Measurements from ENCODE around the gene MRPS22. TPM values are rescaled to one million over a fixed set of nuclear protein-coding genes. Genes with fewer than 3 reads are reported as not detected.

MRPS22 gene
- polyA plus RNA-seq (2011; rRNA removed): 50.1 and 68.4 TPM in 2 replicates
- 22.1 and 37.3 TPM in 2 replicates for polyA minus RNA-seq (2011; rRNA and poly(A)+ RNA removed)

GRCh38 chr3:139343895-139344856 is at the start of gene MRPS22:
MRPS22 (plus strand) TSS chr3:139344020; CDS start chr3:139344027, 7 bp downstream.
- no peak for TF ChIP-seq CTCF (IDR thresholded peaks at IDR 0.05; ENCODE audit: low read depth, low read length)
- ChIA-PET CTCF (interaction anchor here (0.6 to 3.0 kb wide), 3 partner anchors 10 to 398 kb away, joined by 3 to 52 read pairs (median 3); partner anchors contain the start of gene FOXL2), POLR2A (interaction anchor here (1.0 kb wide), 1 partner anchor 10 kb away, joined by 3 read pairs; no protein-coding TSS in a partner anchor)
- Histone ChIP-seq H3K27me3 (ENCODE audit: control insufficient read depth, insufficient read depth, low read length) (no peaks in the 10 kb centered on the region), H3K9me3 (ENCODE audit: control insufficient read depth, insufficient read depth, low read length) (no peaks in the 10 kb centered on the region; the same call in 1 of the 2 replicates), H3K27ac (ENCODE audit: low read depth, low read length) (peak within 1 kb of the TSS; percentile 83), H3K4me3 (ENCODE audit: low read depth, low read length) (peak within 1 kb of the TSS; percentile 88)
- DNase-seq (ENCODE audit: low read depth, low spot score): peak; percentile 74

GRCh38 chr3:139295040-139295439 is 48.8 kb upstream of the MRPS22 start:
- no peak for TF ChIP-seq CTCF (IDR thresholded peaks at IDR 0.05; ENCODE audit: low read depth, low read length)
- H3K27me3 ChIP-seq (ENCODE audit: control insufficient read depth, insufficient read depth, low read length): no peaks in the 10 kb centered on the region
- no peak overlapping the region for H3K27ac ChIP-seq (ENCODE audit: low read depth, low read length)
- ChIA-PET POLR2A (interaction anchor here (0.6 kb wide), 1 partner anchor 348 kb away, joined by 6 read pairs; the partner anchor contains the start of genes FOXL2 and FOXL2NB), CTCF (interaction anchor here (0.6 to 1.5 kb wide), 3 partner anchors 183 to 379 kb away, joined by 3 to 7 read pairs (median 3); no protein-coding TSS in a partner anchor)
- no peak overlapping the region for H3K4me3 ChIP-seq (ENCODE audit: low read depth, low read length)
- no peak for DNase-seq (ENCODE audit: low read depth, low spot score)
- no peaks in the 10 kb centered on the region; the same call in 1 of the 2 replicates for H3K9me3 ChIP-seq (ENCODE audit: control insufficient read depth, insufficient read depth, low read length)

GRCh38 chr3:139296141-139296718 is 47.6 kb upstream of the MRPS22 start:
- ChIA-PET CTCF (interaction anchor here (1.4 kb wide), 1 partner anchor 33 kb away, joined by 3 read pairs; no protein-coding TSS in a partner anchor), POLR2A (no interaction called here)
- Histone ChIP-seq H3K4me3 (ENCODE audit: low read depth, low read length) (no peak overlapping the region), H3K27me3 (ENCODE audit: control insufficient read depth, insufficient read depth, low read length) (no peaks in the 10 kb centered on the region), H3K27ac (ENCODE audit: low read depth, low read length) (no peak overlapping the region), H3K9me3 (ENCODE audit: control insufficient read depth, insufficient read depth, low read length) (no peaks in the 10 kb centered on the region; the same call in 1 of the 2 replicates)
- TF ChIP-seq CTCF (IDR thresholded peaks at IDR 0.05; ENCODE audit: low read depth, low read length): no peak
- DNase-seq (ENCODE audit: low read depth, low spot score): no peak

GRCh38 chr3:139297588-139298311 is 46.1 kb upstream of the MRPS22 start:
- H3K27ac ChIP-seq (ENCODE audit: low read depth, low read length): no peak overlapping the region
- no peak for TF ChIP-seq CTCF (IDR thresholded peaks at IDR 0.05; ENCODE audit: low read depth, low read length)

More at GRCh38 chr3:139297588-139298311, 46.1 kb upstream of the MRPS22 start:
- Histone ChIP-seq H3K4me3 (ENCODE audit: low read depth, low read length) (no peak overlapping the region), H3K9me3 (ENCODE audit: control insufficient read depth, insufficient read depth, low read length) (no peaks in the 10 kb centered on the region; the same call in 1 of the 2 replicates), H3K27me3 (ENCODE audit: control insufficient read depth, insufficient read depth, low read length) (no peaks in the 10 kb centered on the region)
- POLR2A ChIA-PET: no interaction called here
- CTCF ChIA-PET: interaction anchor here (1.4 kb wide), 1 partner anchor 31 kb away, joined by 3 read pairs; no protein-coding TSS in a partner anchor
- no peak for DNase-seq (ENCODE audit: low read depth, low spot score)

Data from AG04450 (cell line).